GM21515 (cell line): Measurements from ENCODE around the gene CLEC4M.

ENCODE experiments used
- ATAC-seq: cut with Tn5 transposase; IDR thresholded peaks from one replicate; pipeline ENCODE4 v1.9.1; 2021; ENCODE audit not compliant: unreplicated experiment

Gene CLEC4M

GRCh38 chr19:7762719-7763293 is at the start of gene CLEC4M:
CLEC4M (plus strand) TSS chr19:7763243; CDS start chr19:7763267, 24 bp downstream.
- ATAC-seq = no peak

- ATAC-seq = no peak
Observed at GRCh38 chr19:7715671-7716070, 47.4 kb upstream of the CLEC4M start.

- ATAC-seq = no peak
Observed at GRCh38 chr19:7716762-7717161, 46.3 kb upstream of the CLEC4M start.

- ATAC-seq = no peak
Observed at GRCh38 chr19:7718668-7719067, 44.4 kb upstream of the CLEC4M start.

GRCh38 chr19:7720351-7720750 is 42.7 kb upstream of the CLEC4M start:
- ATAC-seq = no peak

- ATAC-seq = no peak
Observed at GRCh38 chr19:7722231-7722651, 40.8 kb upstream of the CLEC4M start.

- ATAC-seq = no peak
Observed at GRCh38 chr19:7725791-7726190, 37.3 kb upstream of the CLEC4M start.

- ATAC-seq = no peak
Observed at GRCh38 chr19:7729211-7729610, 33.8 kb upstream of the CLEC4M start.

- ATAC-seq = no peak
Observed at GRCh38 chr19:7729831-7730285, 33.2 kb upstream of the CLEC4M start.

- no peak for ATAC-seq
Observed at GRCh38 chr19:7730286-7731217, 32.5 kb upstream of the CLEC4M start.

- no peak for ATAC-seq
Observed at GRCh38 chr19:7731218-7731595, 31.8 kb upstream of the CLEC4M start.

GRCh38 chr19:7731615-7732014 is 31.4 kb upstream of the CLEC4M start:
- ATAC-seq = no peak

GRCh38 chr19:7732045-7732444 is 31.0 kb upstream of the CLEC4M start, which contains the start of gene CLEC4G:
CLEC4G (minus strand) TSS chr19:7732110; CDS start chr19:7732102, 8 bp downstream.
- ATAC-seq = no peak

- ATAC-seq = no peak
Observed at GRCh38 chr19:7733376-7733775, 29.7 kb upstream of the CLEC4M start.

GRCh38 chr19:7734220-7735203 is 28.5 kb upstream of the CLEC4M start:
- no peak for ATAC-seq

GRCh38 chr19:7736148-7736547 is 26.9 kb upstream of the CLEC4M start:
- ATAC-seq = no peak

- ATAC-seq = no peak
Observed at GRCh38 chr19:7737215-7737614, 25.8 kb upstream of the CLEC4M start.

- no peak for ATAC-seq
Observed at GRCh38 chr19:7738023-7738422, 25.0 kb upstream of the CLEC4M start.

- ATAC-seq = no peak
Observed at GRCh38 chr19:7739211-7739755, 23.8 kb upstream of the CLEC4M start.

- ATAC-seq = no peak
Observed at GRCh38 chr19:7739801-7740681, 23.0 kb upstream of the CLEC4M start.
